ENCODE results near the gene CYGB.

The CYGB gene

DNA sequence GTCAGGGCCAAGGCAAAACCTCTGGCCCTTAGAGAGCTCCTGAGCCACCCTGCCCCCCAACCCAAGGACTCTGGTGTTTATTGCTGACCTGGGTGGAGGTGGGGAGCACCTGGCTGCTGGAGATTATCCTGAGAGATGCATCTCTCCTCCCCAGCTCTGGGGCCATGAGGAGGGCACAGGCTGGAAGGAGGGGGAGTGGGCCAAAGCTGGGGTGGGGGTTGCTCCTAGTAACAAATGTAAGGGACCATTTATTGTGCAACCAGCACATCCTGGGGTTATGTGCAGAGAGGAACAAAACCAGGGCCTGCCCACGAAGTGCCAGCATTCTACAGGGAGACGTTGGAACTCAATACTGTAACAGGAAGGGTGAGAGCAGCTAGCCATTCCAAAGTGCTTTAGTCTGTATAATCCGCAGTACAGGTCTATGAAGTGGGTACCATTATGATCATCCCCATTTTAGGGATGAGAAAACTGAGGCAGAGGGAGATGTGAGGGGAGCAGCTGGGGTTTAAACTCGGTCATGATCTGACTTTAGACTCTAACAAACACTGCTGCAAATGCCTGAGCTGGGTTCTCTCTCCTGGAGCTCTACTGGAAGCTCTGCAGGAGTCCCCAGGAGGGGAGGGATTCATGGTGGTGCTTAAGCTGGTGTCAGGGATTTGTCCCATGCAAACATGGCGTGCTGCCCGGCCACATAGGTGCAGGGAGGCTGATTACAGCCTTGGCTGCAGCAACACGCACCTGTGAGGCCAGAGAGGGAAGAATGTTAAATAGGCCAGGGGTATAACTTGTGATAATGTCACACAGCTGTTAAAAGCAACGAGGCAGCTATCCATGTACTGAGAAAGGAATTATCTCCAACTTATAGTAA lies 34.9 kb downstream of the CYGB start:
- TF ChIP-seq POLR2AphosphoS5 (IDR thresholded peaks at IDR 0.05; ENCODE audit: low read depth, low read length) = no peak
- no peak for TF ChIP-seq SIN3A (IDR thresholded peaks at IDR 0.05; ENCODE audit: borderline replicate concordance, insufficient read depth, low read length)
- TF ChIP-seq, protein P1, sequence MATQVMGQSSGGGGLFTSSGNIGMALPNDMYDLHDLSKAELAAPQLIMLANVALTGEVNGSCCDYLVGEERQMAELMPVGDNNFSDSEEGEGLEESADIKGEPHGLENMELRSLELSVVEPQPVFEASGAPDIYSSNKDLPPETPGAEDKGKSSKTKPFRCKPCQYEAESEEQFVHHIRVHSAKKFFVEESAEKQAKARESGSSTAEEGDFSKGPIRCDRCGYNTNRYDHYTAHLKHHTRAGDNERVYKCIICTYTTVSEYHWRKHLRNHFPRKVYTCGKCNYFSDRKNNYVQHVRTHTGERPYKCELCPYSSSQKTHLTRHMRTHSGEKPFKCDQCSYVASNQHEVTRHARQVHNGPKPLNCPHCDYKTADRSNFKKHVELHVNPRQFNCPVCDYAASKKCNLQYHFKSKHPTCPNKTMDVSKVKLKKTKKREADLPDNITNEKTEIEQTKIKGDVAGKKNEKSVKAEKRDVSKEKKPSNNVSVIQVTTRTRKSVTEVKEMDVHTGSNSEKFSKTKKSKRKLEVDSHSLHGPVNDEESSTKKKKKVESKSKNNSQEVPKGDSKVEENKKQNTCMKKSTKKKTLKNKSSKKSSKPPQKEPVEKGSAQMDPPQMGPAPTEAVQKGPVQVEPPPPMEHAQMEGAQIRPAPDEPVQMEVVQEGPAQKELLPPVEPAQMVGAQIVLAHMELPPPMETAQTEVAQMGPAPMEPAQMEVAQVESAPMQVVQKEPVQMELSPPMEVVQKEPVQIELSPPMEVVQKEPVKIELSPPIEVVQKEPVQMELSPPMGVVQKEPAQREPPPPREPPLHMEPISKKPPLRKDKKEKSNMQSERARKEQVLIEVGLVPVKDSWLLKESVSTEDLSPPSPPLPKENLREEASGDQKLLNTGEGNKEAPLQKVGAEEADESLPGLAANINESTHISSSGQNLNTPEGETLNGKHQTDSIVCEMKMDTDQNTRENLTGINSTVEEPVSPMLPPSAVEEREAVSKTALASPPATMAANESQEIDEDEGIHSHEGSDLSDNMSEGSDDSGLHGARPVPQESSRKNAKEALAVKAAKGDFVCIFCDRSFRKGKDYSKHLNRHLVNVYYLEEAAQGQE (IDR thresholded peaks at IDR 0.05; ENCODE audit: insufficient read depth in 1 of 2, low read depth in 2 of 2, low read length in 2 of 2) = no peak

DNA sequence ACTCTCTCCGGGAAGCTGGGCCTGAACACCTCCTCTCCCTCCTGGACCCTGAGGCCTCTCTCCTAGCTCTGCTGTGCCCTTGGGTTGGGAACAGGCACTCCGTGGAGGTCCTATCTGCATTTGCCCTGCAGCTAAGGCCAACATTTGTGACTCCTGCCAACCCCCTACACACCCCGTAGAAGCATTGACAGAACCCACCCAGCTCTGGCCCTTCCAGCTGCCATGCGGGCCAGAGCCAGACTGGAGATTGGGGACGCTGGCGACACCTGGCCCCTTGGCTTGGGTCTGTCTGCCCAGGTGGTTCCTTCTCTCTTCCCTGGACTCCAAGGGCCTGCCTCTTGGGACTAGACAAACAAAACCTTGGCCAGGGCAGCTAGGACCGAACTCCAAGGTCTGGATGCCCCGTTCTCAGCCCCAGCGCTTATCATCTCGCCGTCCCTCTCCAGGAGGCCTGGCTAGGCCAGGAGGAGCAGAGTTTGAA lies 35.6 kb downstream of the CYGB start:
- TF ChIP-seq POLR2AphosphoS5 (IDR thresholded peaks at IDR 0.05; ENCODE audit: low read depth, low read length) = no peak
- TF ChIP-seq FOXP2 (optimal IDR thresholded peaks at IDR 0.05; ENCODE audit: borderline replicate concordance, extremely low read depth, extremely low read length, insufficient read depth) = no peak
- TF ChIP-seq TAF1 (IDR thresholded peaks at IDR 0.05; ENCODE audit: borderline replicate concordance, insufficient read depth, low read length) = no peak
- TF ChIP-seq SIN3A (IDR thresholded peaks at IDR 0.05; ENCODE audit: borderline replicate concordance, insufficient read depth, low read length) = no peak
- TF ChIP-seq, protein P1 (IDR thresholded peaks at IDR 0.05; ENCODE audit: insufficient read depth in 1 of 2, low read depth in 2 of 2, low read length in 2 of 2) = no peak

DNA sequence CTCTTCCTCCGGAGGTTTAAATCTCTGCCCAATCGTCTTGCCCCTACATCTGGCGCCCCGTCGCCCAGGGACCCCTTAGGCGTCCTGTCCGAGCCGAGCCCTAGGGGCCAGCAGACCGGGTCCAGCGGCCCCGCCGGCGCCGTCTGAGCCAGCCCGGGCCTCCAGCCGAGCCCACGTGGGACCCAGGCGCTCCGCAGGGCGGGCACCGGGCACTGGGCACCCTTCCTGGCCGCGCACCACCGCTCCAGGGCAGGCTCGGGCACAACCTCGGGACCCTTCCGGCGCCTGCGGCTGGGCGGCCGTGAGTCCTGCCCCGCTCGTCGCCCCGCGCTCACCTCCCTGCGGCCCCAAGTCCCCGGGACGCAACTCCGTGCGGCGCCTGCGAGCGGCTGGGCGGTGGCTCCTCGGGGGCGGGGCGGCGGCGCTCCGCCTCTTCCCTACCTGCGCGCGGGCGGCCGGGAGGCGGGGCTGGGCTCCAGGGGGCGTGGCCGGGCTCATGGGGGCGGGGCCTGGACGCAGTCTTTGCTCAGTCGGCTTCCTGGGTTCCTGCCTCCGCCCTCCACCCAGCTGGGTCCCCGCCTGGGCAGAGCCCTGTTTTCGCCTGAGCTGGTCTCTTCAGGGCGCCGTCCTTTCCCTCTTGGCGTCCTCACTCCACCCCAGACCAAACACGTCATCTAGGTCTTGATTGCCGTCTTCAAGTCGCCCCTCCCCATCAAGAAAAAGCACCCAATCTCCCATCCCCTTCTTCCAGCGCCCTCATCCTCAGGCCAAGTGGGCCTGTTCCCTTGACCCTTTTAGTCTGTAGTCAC lies 36.3 kb downstream of the CYGB start, which contains the start of gene RHBDF2:
RHBDF2 (minus strand) TSS at position 406 of the 809 bp plus-strand sequence. CDS start 19,899 bp downstream, outside the sequence.
- peak; percentile 43 for TF ChIP-seq FOXP2 (optimal IDR thresholded peaks at IDR 0.05; ENCODE audit: borderline replicate concordance, extremely low read depth, extremely low read length, insufficient read depth)
- TF ChIP-seq SIN3A (IDR thresholded peaks at IDR 0.05; ENCODE audit: borderline replicate concordance, insufficient read depth, low read length) = no peak
- TF ChIP-seq, protein P1 (IDR thresholded peaks at IDR 0.05; ENCODE audit: insufficient read depth in 1 of 2, low read depth in 2 of 2, low read length in 2 of 2) = no peak
- TF ChIP-seq POLR2AphosphoS5 (IDR thresholded peaks at IDR 0.05; ENCODE audit: low read depth, low read length) = peak; percentile 68
- peak; percentile 64; the same call in 1 of the 2 replicates for TF ChIP-seq TAF1 (IDR thresholded peaks at IDR 0.05; ENCODE audit: borderline replicate concordance, insufficient read depth, low read length)

DNA sequence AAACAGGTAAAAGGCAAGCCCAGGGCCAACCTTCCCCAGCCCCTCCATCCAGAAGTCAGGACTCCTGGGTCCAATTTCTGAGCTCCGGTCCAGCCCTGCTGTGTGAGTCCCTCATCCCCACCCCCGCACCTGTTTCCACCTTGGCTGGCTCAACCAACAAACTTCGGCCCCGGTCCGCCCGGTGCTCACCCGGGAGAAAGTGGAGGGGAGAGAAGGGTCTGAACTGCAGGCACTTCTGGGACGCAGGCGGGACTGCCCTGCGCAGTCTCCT lies 36.8 kb downstream of the CYGB start:
- no peak for TF ChIP-seq POLR2AphosphoS5 (IDR thresholded peaks at IDR 0.05; ENCODE audit: low read depth, low read length)
- TF ChIP-seq, protein P1 (IDR thresholded peaks at IDR 0.05; ENCODE audit: insufficient read depth in 1 of 2, low read depth in 2 of 2, low read length in 2 of 2) = no peak
- TF ChIP-seq TAF1 (IDR thresholded peaks at IDR 0.05; ENCODE audit: borderline replicate concordance, insufficient read depth, low read length) = no peak
- no peak for TF ChIP-seq SIN3A (IDR thresholded peaks at IDR 0.05; ENCODE audit: borderline replicate concordance, insufficient read depth, low read length)
- TF ChIP-seq FOXP2 (optimal IDR thresholded peaks at IDR 0.05; ENCODE audit: borderline replicate concordance, extremely low read depth, extremely low read length, insufficient read depth) = no peak
